ENCODE results near the gene C17orf67. TPM values are rescaled to one million over a fixed set of nuclear protein-coding genes. Genes with fewer than 3 reads are reported as not detected.
A peak's percentile ranks its signal among the peaks of the same experiment; 100 is the strongest.

Gene C17orf67, protein sequence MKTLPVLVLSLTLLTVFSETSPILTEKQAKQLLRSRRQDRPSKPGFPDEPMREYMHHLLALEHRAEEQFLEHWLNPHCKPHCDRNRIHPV
- 1 to 10 TPM; 2.4 to 6.0 (median 4.3) TPM for total RNA-seq
- polyA plus RNA-seq: 10 to 100 TPM in 1 of 3 donors, 1 to 10 TPM in 2; 2.0 to 10.4 (median 6.9) TPM
- long read RNA-seq, donor 1: 0 reads
- long read RNA-seq, donor 2: 0 reads

DNA sequence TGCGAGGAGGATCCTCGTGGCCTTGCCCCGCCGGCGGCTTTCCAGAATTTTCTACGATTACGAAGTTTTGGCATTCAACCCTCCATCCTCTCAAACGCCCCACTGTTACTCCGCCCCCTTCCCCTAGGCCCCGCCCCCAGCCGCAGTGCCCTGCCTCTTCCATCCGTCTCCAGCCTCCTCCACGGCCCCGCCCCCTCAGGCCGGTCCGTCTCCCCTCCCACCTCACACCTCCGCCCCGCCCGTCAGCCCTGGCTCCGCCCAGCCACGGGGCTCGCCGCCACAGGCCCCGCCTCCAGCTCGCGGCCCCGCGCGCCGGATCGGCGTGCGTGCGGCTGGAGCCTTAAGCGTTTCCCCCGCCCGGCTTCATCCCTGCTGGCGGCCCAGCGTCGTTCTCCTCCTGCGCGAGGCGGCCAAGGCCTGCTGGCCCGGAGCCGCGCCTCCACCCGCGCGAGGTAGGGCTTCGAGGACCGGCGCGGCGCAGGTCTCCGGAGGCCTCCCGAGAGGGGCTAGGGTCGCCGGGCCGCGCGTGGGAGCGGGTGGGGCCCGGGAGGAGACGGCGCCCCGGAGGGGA is at the start of gene C17orf67, which contains the start of gene DGKE:
Gene C17orf67, minus strand, starts transcription at position 112 of the 571 bp plus-strand sequence. CDS start 18,110 bp downstream, outside the sequence.
Gene DGKE, plus strand, starts transcription at position 343 of the 571 bp plus-strand sequence. CDS start 645 bp downstream, outside the sequence.
- Histone ChIP-seq H3K36me3 (peaks cover 0 to 16% (median 0%) of the 10 kb centered on the region in 6 donors), H3K27ac (peak within 1 kb of the TSS; percentile 90 to 99 (median 95)), H3K9me3 (no peaks in the 10 kb centered on the region), H3K27me3 (replicated peaks in 1 of 7) (no peaks in the 10 kb centered on the region), H3K4me3 (peak within 1 kb of the TSS; percentile 62 to 97 (median 88)), H3K4me1 (peaks cover 22 to 74% (median 61%) of the 10 kb centered on the region in 6 donors)
- 0 to 1% (median 1%) methylated on average over 15 to 66 of the region's 66 CpGs for WGBS, 5 donors
- intact Hi-C loops (cut with DNase I; ENCODE audit: low total_unique reads): no loop called here
- TF ChIP-seq, protein P1, sequence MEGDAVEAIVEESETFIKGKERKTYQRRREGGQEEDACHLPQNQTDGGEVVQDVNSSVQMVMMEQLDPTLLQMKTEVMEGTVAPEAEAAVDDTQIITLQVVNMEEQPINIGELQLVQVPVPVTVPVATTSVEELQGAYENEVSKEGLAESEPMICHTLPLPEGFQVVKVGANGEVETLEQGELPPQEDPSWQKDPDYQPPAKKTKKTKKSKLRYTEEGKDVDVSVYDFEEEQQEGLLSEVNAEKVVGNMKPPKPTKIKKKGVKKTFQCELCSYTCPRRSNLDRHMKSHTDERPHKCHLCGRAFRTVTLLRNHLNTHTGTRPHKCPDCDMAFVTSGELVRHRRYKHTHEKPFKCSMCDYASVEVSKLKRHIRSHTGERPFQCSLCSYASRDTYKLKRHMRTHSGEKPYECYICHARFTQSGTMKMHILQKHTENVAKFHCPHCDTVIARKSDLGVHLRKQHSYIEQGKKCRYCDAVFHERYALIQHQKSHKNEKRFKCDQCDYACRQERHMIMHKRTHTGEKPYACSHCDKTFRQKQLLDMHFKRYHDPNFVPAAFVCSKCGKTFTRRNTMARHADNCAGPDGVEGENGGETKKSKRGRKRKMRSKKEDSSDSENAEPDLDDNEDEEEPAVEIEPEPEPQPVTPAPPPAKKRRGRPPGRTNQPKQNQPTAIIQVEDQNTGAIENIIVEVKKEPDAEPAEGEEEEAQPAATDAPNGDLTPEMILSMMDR (IDR thresholded peaks at IDR 0.05 in 8 of 11, conservative IDR thresholded peaks at IDR 0.05 in 3 of 11): peak in 2 of 11 experiments; percentile 5 to 40
- TF ChIP-seq POLR2AphosphoS5 (IDR thresholded peaks at IDR 0.05) (peak; percentile 86 to 95 (median 88)), POLR2A (IDR thresholded peaks at IDR 0.05) (peak in 1 of 3 donors; percentile 55)
- peak; percentile 100 for DNase-seq

DNA sequence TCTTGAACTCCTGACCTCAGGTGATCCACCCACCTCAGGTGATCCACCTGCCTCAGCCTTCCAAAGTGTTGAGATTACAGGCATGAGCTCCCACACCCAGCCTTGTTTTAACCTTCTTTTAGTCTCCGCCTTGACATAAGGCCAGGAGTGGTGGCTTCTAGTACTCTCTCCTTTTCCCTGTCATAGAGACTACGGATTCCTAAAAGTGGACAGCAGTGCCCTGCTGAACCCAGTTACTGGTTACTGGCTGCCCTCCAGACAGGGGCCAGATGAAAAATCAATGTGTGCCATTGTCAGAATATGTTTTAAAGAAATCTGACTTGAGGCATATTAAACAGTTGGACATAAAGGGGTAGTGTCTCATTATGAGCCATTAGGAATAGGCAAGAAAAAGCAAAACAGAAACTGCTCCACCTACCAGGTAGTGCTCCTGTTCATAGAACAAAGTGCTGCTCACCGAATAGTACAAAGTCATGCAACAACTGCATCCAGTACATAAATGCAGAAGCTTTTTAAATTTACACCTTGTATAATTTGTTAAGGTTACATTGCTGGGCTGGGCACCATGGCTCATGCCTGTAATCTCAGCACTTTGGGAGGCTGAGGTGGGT is 48.1 kb upstream of the C17orf67 start:
- Histone ChIP-seq H3K4me3 (no peak overlapping the region), H3K36me3 (peaks cover 0 to 31% (median 7%) of the 10 kb centered on the region in 6 donors), H3K4me1 (peaks cover 0 to 29% (median 9%) of the 10 kb centered on the region in 6 donors), H3K27me3 (replicated peaks in 1 of 7) (no peaks in the 10 kb centered on the region), H3K27ac (no peak overlapping the region), H3K9me3 (no peaks in the 10 kb centered on the region)
- intact Hi-C loops (cut with DNase I; ENCODE audit: low total_unique reads): no loop called here
- TF ChIP-seq POLR2A (IDR thresholded peaks at IDR 0.05): no peak
- TF ChIP-seq, protein P1 (IDR thresholded peaks at IDR 0.05 in 8 of 11, conservative IDR thresholded peaks at IDR 0.05 in 3 of 11): no peak
- TF ChIP-seq POLR2AphosphoS5 (IDR thresholded peaks at IDR 0.05): no peak
- DNase-seq: no peak
- WGBS, 5 donors: 92 to 97% (median 94%) methylated on average over 3 of the region's 3 CpGs

DNA sequence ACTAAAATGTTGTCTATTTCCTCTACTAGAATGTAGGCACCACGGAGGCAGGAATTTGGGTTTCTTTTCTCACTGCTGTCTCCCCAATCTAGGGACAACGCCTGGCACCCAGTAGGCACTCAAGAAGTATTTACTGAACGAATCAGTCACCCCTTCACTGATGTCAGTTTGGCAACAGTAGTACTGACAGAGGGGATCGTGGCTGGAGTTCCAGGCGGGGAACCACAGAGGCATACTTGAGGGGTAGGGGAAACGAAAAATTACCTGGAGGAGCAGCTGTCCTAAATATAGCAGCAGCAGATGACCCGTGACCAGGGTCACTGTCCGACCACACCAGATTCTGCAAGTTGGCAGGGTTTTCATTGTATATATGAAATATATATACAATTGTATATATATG is 46.9 kb upstream of the C17orf67 start:
- Histone ChIP-seq H3K36me3 (peaks cover 0 to 19% (median 0%) of the 10 kb centered on the region in 6 donors), H3K4me3 (no peak overlapping the region), H3K27ac (no peak overlapping the region), H3K4me1 (peaks cover 0 to 20% (median 3%) of the 10 kb centered on the region in 6 donors), H3K9me3 (no peaks in the 10 kb centered on the region), H3K27me3 (replicated peaks in 1 of 7) (no peaks in the 10 kb centered on the region)
- DNase-seq: no peak
- WGBS, 5 donors: 80 to 84% (median 82%) methylated on average over 8 of the region's 8 CpGs
- intact Hi-C loops (cut with DNase I; ENCODE audit: low total_unique reads): no loop called here
- TF ChIP-seq POLR2AphosphoS5 (IDR thresholded peaks at IDR 0.05) (no peak), POLR2A (IDR thresholded peaks at IDR 0.05) (no peak)
- TF ChIP-seq, protein P1 (IDR thresholded peaks at IDR 0.05 in 8 of 11, conservative IDR thresholded peaks at IDR 0.05 in 3 of 11): no peak

DNA sequence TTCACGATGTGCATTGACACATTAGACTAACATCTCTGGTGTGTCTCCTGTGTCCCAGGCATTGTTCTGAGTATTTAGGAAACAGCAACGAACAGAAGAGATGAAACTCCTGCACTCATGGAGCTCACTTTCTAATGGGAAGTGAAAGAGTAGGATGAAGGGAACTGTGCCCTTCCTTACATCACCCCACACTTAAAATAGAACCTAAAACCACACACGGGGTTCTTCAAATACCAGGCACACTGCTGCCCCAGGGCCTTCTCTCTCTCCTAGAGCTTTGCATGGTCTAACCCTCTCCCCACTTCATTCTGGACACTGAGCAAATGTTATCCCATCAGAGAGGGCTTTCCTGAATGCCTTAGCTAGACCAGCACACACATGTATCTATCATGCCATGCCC is 46.4 kb upstream of the C17orf67 start:
- TF ChIP-seq, protein P1 (IDR thresholded peaks at IDR 0.05 in 8 of 11, conservative IDR thresholded peaks at IDR 0.05 in 3 of 11): no peak
- no peak for TF ChIP-seq POLR2A (IDR thresholded peaks at IDR 0.05)
- intact Hi-C loops (cut with DNase I; ENCODE audit: low total_unique reads): no loop called here
- DNase-seq: no peak
- Histone ChIP-seq H3K9me3 (no peaks in the 10 kb centered on the region), H3K4me1 (peaks cover 0 to 16% (median 3%) of the 10 kb centered on the region in 6 donors), H3K4me3 (no peak overlapping the region), H3K27ac (no peak overlapping the region), H3K36me3 (peaks cover 0 to 17% (median 0%) of the 10 kb centered on the region in 6 donors), H3K27me3 (replicated peaks in 1 of 7) (no peaks in the 10 kb centered on the region)
- WGBS, 5 donors: 49 to 66% (median 58%) methylated on average over 3 of the region's 3 CpGs

Data from spleen (tissue), 13 donors.